Measurements from ENCODE around the gene RBM38.

RBM38 gene

DNA sequence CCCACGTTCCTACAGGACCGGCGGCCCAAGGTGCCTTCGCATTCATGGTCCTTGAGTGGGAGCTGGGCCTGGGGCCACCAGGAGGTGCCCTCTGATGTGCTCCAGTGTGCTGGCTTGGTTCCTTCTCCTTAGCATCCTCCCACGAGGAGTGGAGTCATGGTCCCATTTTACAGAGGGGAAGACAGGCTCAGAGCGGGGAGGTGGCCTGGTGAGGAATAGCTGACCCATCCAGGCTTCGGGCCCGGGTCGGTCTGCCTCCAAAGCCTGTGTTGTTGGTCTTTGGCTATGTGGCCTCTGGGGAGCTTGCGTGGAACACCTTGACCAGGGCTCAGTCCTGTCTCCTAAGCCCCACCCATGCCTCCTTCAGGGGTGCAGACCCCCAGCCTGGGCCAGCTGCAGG lies 22.8 kb downstream of the RBM38 start:
- Histone ChIP-seq H3K4me1 (ENCODE audit: insufficient read depth, low read length) (no peaks in the 10 kb centered on the region), H3K27me3 (ENCODE audit: insufficient read depth, low read length, poor library complexity) (peaks cover 16% of the 10 kb centered on the region), H3K9ac (ENCODE audit: low read depth, low read length) (no peak overlapping the region), H3K4me2 (ENCODE audit: insufficient read depth, low read length) (no peak overlapping the region), H3K79me2 (ENCODE audit: insufficient read depth, low read length) (no peaks in the 10 kb centered on the region), H2AFZ (ENCODE audit: low read depth, low read length) (no peak overlapping the region), H3K27ac (ENCODE audit: low read length) (no peak overlapping the region), H3K36me3 (ENCODE audit: insufficient read depth, low read length) (no peaks in the 10 kb centered on the region; the same call in 1 of the 2 replicates), H3K9me3 (ENCODE audit: insufficient read depth, low read length, severe bottlenecking) (no peaks in the 10 kb centered on the region), H4K20me1 (ENCODE audit: insufficient read depth, low read length) (peaks cover 67% of the 10 kb centered on the region), H3K4me3 (ENCODE audit: low read depth in 1 of 2, low read length in 2 of 2) (no peak overlapping the region)
- DNase-seq (no peak), ATAC-seq (ENCODE audit: insufficient read depth, low read depth) (no peak)
- no peak for TF ChIP-seq EZH2 (IDR thresholded peaks at IDR 0.05; ENCODE audit: borderline replicate concordance, low read depth, low read length, severe bottlenecking)
- TF ChIP-seq, protein P1, sequence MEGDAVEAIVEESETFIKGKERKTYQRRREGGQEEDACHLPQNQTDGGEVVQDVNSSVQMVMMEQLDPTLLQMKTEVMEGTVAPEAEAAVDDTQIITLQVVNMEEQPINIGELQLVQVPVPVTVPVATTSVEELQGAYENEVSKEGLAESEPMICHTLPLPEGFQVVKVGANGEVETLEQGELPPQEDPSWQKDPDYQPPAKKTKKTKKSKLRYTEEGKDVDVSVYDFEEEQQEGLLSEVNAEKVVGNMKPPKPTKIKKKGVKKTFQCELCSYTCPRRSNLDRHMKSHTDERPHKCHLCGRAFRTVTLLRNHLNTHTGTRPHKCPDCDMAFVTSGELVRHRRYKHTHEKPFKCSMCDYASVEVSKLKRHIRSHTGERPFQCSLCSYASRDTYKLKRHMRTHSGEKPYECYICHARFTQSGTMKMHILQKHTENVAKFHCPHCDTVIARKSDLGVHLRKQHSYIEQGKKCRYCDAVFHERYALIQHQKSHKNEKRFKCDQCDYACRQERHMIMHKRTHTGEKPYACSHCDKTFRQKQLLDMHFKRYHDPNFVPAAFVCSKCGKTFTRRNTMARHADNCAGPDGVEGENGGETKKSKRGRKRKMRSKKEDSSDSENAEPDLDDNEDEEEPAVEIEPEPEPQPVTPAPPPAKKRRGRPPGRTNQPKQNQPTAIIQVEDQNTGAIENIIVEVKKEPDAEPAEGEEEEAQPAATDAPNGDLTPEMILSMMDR (IDR thresholded peaks at IDR 0.05; ENCODE audit: borderline replicate concordance, extremely low read depth, low read length, poor library complexity, severe bottlenecking) = no peak

DNA sequence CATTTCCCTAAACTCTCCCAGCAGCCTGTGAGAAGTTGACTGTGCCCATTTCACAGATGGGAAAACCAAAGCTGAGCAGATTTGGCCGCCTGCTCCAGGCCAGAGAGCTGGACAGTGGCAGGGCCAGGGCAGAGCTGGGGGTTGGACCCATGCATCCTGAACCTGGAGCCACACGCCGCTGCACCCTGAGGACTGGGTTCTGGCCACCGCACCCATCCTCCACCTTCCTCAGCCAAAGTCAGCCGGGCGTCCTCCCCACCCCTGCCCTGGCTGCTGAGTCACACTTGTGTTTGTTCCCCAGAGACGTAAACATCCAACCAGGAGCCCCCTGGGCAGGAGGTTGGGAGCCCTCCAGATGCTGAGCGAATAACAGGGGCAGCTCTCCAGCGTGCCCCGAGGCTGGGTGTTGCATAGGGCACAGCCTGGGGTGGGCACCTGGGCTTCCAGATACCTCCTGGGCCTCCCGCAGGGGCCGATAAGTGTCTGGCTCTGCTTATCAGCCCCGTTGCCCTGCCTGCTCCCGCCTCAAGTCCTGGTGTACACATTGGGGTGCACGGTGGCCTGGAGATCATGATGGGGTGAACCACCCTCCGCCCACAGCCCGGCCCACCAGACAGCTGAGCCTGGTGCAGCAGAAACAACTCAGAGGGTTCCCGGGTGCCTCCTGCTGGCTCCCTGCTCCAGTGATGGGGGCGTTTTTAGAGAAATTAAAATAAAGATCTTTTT lies 23.8 kb downstream of the RBM38 start:
- Histone ChIP-seq H3K4me1 (ENCODE audit: insufficient read depth, low read length) (no peaks in the 10 kb centered on the region), H3K9ac (ENCODE audit: low read depth, low read length) (no peak overlapping the region), H4K20me1 (ENCODE audit: insufficient read depth, low read length) (peaks cover 59% of the 10 kb centered on the region), H3K27ac (ENCODE audit: low read length) (no peak overlapping the region), H3K27me3 (ENCODE audit: insufficient read depth, low read length, poor library complexity) (peaks cover 16% of the 10 kb centered on the region), H3K36me3 (ENCODE audit: insufficient read depth, low read length) (no peaks in the 10 kb centered on the region), H3K79me2 (ENCODE audit: insufficient read depth, low read length) (no peaks in the 10 kb centered on the region), H3K4me3 (ENCODE audit: low read depth in 1 of 2, low read length in 2 of 2) (no peak overlapping the region), H3K4me2 (ENCODE audit: insufficient read depth, low read length) (no peak overlapping the region), H2AFZ (ENCODE audit: low read depth, low read length) (no peak overlapping the region), H3K9me3 (ENCODE audit: insufficient read depth, low read length, severe bottlenecking) (no peaks in the 10 kb centered on the region)
- 0 out of 3 replicates have a peak, but pooled peaks have one; percentile 19 for ATAC-seq (ENCODE audit: insufficient read depth, low read depth)
- no peak for TF ChIP-seq EZH2 (IDR thresholded peaks at IDR 0.05; ENCODE audit: borderline replicate concordance, low read depth, low read length, severe bottlenecking)
- TF ChIP-seq, protein P1 (IDR thresholded peaks at IDR 0.05; ENCODE audit: borderline replicate concordance, extremely low read depth, low read length, poor library complexity, severe bottlenecking) = no peak
- no peak for DNase-seq

DNA sequence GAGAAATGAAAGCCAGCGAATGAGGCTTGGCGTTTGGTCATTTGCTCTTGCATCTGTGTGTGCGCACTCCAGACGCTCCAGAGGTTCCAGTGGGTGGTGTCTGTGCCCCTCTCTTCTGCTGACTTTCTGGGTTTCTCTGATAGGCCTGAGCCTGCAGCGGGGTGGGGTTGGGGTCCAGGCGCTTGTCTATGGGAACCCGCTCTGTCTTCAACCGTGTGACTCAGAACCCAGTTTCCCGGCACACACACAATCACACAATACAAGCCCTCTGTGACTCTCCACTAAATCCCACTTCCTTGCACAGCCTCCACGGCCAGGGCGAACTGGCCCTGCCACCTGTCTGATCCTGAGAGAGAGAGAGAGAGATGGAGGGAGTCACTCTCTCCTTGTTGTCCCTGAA lies 24.6 kb downstream of the RBM38 start:
- Histone ChIP-seq H3K9ac (ENCODE audit: low read depth, low read length) (no peak overlapping the region), H3K4me2 (ENCODE audit: insufficient read depth, low read length) (no peak overlapping the region)
- ATAC-seq (ENCODE audit: insufficient read depth, low read depth) = no peak

More for the DNA sequence above, 24.6 kb downstream of the RBM38 start:
- no peak for DNase-seq
- Histone ChIP-seq H3K4me1 (ENCODE audit: insufficient read depth, low read length) (no peaks in the 10 kb centered on the region), H3K9me3 (ENCODE audit: insufficient read depth, low read length, severe bottlenecking) (no peaks in the 10 kb centered on the region), H3K4me3 (ENCODE audit: low read depth in 1 of 2, low read length in 2 of 2) (no peak overlapping the region), H3K27ac (ENCODE audit: low read length) (no peak overlapping the region), H2AFZ (ENCODE audit: low read depth, low read length) (no peak overlapping the region), H3K79me2 (ENCODE audit: insufficient read depth, low read length) (no peaks in the 10 kb centered on the region), H4K20me1 (ENCODE audit: insufficient read depth, low read length) (peaks cover 53% of the 10 kb centered on the region), H3K27me3 (ENCODE audit: insufficient read depth, low read length, poor library complexity) (peaks cover 16% of the 10 kb centered on the region), H3K36me3 (ENCODE audit: insufficient read depth, low read length) (no peaks in the 10 kb centered on the region)
- no peak for TF ChIP-seq EZH2 (IDR thresholded peaks at IDR 0.05; ENCODE audit: borderline replicate concordance, low read depth, low read length, severe bottlenecking)
- TF ChIP-seq, protein P1 (IDR thresholded peaks at IDR 0.05; ENCODE audit: borderline replicate concordance, extremely low read depth, low read length, poor library complexity, severe bottlenecking) = no peak

All from DND-41 (cell line).